IPS-NIHi11 (cell line): ENCODE results near the gene HACD2.
A peak's percentile ranks its signal among the peaks of the same experiment; 100 is the strongest.
"Not testable (repeated sequence)": the region's sequence is repeated elsewhere in the genome, so short reads cannot be mapped to it uniquely, and the experiment has no call there.

Source experiments
- DNase-seq: peaks from one replicate; pipeline ENCODE4 v3.0.0; 2012; ENCODE audit warnings: mixed read lengths, low spot score

HACD2 gene

GRCh38 chr3:123611082-123611481, 26.2 kb upstream of the HACD2 start:
- no peak for DNase-seq

- no peak for DNase-seq
These were observed 25.5 kb upstream of the HACD2 start for GRCh38 chr3:123610331-123610730.

- DNase-seq: no peak
These were observed 24.2 kb upstream of the HACD2 start for GRCh38 chr3:123609063-123609462.

- no peak for DNase-seq
These were observed 23.5 kb upstream of the HACD2 start for GRCh38 chr3:123608263-123608937.

- DNase-seq: no peak
These were observed 21.7 kb upstream of the HACD2 start for GRCh38 chr3:123606527-123606926.

- peak; percentile 37 for DNase-seq
These were observed 21.0 kb upstream of the HACD2 start for GRCh38 chr3:123605789-123606234.

- DNase-seq: not testable (repeated sequence)
These were observed 18.3 kb upstream of the HACD2 start for GRCh38 chr3:123603153-123603552.

- no peak for DNase-seq
These were observed 17.5 kb upstream of the HACD2 start for GRCh38 chr3:123602325-123602724.

DNA sequence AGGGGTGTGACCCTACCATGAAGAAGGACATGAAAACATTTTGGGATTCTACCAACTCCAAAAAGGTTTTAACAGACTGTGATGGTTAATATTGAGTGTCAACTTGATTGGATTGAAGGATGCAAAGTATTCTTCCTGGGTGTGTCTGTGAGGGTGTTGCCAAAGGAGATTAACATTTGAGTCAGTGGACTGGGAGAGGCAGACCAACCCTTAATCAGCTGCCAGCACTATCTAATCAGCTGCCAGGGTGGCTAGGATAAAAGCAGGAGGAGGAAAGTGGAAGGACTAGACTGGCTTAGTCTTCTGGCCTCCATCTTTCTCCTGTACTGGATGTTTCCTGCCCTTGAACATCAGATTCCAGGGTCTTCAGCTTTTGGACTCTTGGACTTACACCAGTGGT, 16.0 kb upstream of the HACD2 start:
- not testable (repeated sequence) for DNase-seq

- no peak for DNase-seq
These were observed 12.7 kb upstream of the HACD2 start for GRCh38 chr3:123597561-123597960.

DNA sequence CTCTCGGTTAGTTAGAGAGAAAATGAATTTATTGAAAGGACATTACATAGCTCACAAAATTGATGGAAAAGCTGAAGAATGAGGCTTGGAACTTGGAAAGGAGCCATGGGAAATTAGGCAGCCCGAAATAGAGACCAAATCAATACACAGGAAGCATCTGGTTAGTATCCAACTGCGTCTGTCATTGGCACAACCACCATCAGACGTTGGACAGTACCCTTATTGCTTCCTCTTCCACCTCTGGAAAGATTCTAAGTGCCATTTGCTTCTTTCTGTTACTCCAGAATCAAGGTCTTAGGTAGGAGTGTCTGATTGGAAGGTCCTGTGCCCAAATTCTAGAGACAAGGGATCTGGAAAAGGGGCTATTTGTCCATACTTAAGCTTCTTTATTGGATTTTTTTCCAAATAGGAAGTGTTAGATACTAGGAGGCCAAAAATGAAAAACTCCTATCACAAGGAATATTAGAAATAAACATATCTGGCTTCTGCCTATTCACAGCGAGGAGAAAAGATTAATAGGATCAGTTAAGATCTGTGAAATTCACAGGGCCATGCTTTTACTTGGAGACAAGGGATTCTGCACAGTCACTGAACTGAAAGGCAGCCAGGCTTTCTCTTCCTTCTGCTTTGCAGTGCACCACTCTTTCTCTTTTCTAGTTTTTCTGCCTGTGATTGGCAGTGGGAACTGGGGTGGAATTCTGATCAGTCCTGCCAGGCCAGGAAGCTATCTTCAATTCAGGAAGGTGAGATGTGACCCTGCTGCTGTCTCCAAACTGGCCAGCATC, 10.7 kb upstream of the HACD2 start:
- no peak for DNase-seq

DNA sequence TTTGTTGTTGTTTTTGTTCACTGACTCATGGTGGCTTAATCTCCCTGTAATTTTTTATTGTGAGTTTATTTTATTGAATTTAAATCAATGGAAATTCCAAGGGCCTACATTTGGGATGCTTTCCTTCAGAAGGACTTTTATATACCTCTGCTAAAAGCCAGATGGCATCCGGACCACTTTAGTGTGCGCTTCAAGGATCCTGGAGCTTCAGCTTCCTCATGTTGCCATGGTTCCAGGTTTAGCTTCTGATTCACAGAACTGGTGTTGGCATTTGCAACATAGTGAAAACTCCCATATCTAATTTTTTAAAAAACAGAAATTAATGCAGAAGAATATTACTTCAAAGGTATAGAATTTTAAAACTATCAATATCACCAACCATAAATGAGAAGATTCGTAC, 8.5 kb upstream of the HACD2 start:
- no peak for DNase-seq

DNA sequence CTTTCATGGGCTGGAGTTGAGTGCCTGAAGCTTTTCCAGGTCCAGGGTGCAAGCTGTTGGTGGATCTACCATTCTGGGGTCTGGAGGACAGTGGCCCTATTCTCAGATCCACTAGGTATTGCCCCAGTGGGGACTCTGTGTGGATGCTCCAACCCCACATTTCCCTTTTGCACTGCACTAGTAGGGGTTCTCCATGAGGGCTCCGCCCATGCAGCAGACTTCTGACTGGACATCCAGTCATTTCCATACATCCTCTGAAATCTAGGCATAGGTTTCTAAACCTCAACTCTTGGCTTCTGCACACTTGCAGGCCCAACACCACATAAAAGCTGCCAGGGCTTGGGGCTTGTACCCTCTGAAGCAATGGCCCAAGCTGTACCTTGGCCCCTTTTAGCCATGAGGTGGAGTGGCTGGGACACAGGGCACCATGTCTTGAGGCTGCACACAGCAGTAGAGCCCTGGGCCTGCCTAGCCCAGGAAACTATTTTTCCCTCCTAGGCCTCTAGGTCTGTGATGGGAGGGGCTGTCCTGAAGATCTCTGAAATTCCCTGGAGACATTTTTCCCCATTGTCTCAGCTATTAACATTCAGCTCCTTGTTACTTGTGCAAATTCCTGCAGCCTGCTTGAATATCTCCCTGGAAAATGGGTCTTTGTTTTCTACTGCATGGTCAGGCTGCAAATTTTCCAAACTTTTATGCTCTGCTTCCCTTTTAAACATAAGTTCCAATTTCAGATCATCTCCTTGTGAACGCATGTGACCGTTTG, 6.0 kb upstream of the HACD2 start:
- DNase-seq: no peak

GRCh38 chr3:123587401-123587800, 2.5 kb upstream of the HACD2 start:
- DNase-seq: no peak

DNA sequence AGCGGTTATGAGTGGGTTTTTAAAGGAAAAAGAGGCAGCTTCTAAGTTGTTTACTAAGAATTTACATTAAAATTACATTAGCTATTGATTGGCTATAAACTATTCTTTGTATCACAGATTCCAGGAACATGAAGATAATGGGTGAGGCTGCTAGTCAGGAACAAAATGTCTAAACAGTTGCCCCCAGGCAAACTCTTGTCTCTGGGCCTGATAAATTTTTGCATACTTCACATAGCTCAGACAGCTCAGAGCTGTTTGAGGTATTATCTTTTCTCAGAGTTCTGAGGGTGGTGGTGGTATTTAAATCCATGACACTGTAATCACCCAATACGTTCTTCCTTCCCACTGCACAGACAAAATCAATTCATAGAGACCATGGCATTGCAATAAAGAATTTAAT, 2.1 kb upstream of the HACD2 start:
- DNase-seq: no peak

DNA sequence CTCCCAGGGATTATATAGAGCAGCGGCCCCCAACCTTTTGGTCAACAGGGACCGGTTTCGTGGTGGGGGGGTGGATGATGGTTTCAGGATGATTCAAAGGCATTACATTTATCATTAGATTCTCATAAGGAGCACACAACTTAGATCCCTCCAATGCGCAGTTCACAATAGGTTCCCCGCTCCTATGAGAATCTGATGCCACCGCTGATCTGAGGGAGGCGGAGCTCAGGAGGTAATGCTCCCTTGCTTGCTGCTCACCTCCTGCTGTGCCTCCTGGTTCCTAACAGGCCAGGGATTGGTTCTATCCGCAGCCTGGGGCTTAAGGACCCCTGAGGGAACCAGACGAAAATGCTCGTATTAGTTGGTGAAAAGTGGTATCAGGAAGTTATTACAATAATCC, 1.3 kb upstream of the HACD2 start:
- DNase-seq: peak; percentile 61

- peak; percentile 71 for DNase-seq
These were observed 417 bp downstream of the HACD2 start for GRCh38 chr3:123584284-123584987.

DNA sequence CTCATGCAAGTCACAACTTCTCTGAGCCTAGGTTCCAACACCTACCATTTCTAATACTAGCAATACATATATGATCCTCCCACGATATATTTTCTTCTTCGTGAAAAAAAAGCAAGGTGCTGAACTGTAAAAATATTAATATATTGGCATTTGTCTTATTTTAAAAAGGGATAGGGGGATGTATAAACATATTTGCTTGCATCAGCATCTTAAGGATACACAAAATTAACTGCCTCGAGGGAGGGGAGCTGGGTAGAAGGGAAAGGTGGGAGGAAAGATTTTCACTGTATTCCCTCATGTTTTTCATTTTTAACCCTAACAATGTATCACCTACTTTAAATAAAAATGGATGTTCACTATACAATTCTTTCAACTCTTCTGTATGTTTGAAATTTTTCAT, 1.3 kb downstream of the HACD2 start:
- DNase-seq: no peak

DNA sequence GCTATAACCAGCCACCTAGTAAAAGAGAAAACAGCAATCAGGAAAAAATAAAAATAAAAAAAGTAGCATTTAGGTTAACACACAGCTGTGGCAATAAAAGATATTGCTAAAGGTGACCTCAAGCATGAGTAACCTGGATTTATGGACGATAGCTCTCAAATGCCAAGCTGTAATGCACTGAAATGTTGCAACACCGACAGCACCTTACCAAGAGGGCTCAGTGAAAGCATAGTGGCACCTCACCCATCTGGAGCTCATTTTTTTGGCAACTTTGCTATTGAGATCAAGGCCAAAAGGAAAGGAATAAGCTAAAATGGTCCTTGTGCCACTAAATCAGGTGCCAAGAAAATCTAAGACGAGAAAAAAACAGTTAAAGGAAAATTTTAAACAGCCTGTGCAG, 2.5 kb downstream of the HACD2 start:
- no peak for DNase-seq

GRCh38 chr3:123576122-123576521, 8.7 kb downstream of the HACD2 start:
- DNase-seq: no peak

- no peak for DNase-seq
These were observed 12.9 kb downstream of the HACD2 start for GRCh38 chr3:123571973-123572365.

- peak; percentile 72 for DNase-seq
These were observed 13.4 kb downstream of the HACD2 start for GRCh38 chr3:123571264-123571972.
